Thyroid gland (tissue), 4 donors: Measurements from ENCODE around the gene RELT.

Source experiments
- CTCF ChIP-seq, 6 experiments: fragments of 200-600 bp in 3 of 6; fragments of 450-650 bp in 3 of 6; sonication (generic) in 3 of 6; IDR thresholded peaks; one replicate each; pipeline ENCODE4 v1.5.1; 2016 to 2019; ENCODE audit warnings: antibody characterized with exemption in 6 of 6, mild to moderate bottlenecking in 2 of 6, inconsistent platforms in 1 of 6, moderate library complexity in 1 of 6
- POLR2A ChIP-seq, 2 donors: fragments of 450-650 bp; IDR thresholded peaks; one replicate each; pipeline ENCODE4 v1.6.1; 2017; ENCODE audit warnings: antibody characterized with exemption in 2 of 2, mild to moderate bottlenecking in 2 of 2, moderate library complexity in 1 of 2

GRCh38 chr11:73402834-73403185, 26.6 kb downstream of the RELT start:
- TF ChIP-seq CTCF (IDR thresholded peaks at IDR 0.05) (no peak), POLR2A (IDR thresholded peaks at IDR 0.05) (no peak)
